ENCODE data around the gene CFAP73. TPM values are rescaled to one million over a fixed set of nuclear protein-coding genes. Genes with fewer than 3 reads are reported as not detected.

The CFAP73 gene
- total and polyA plus RNA-seq, 10 donors: 0.64 to 0.71 (median 0.70) TPM; not detected in 7

- Histone ChIP-seq H3K4me1 (peaks cover 0 to 27% (median 12%) of the 10 kb centered on the region in 6 donors), H3K9me3 (no peaks in the 10 kb centered on the region), H3K27ac (peak overlapping the region in 2 of 8 donors; percentile 29 to 41), H3K4me3 (peak overlapping the region in 6 of 8 donors; percentile 17 to 69 (median 32)), H3K36me3 (no peaks in the 10 kb centered on the region), H3K27me3 (replicated peaks in 1 of 7) (peaks cover 0 to 17% (median 0%) of the 10 kb centered on the region in 7 donors)
- TF ChIP-seq CTCF (IDR thresholded peaks at IDR 0.05 in 8 of 11, conservative IDR thresholded peaks at IDR 0.05 in 3 of 11): peak in 1 of 11 experiments; percentile 22
- peak; percentile 21 to 67 (median 51) for TF ChIP-seq POLR2AphosphoS5 (IDR thresholded peaks at IDR 0.05)
- TF ChIP-seq POLR2A (IDR thresholded peaks at IDR 0.05): no peak
- intact Hi-C loops (cut with DNase I; ENCODE audit: low total_unique reads): no loop called here
- DNase-seq: peak; percentile 89
- WGBS, 5 donors: 5 to 11% (median 6%) methylated on average over 37 to 43 of the region's 43 CpGs
Measured at GRCh38 chr12:113103756-113104450, 45.6 kb upstream of the CFAP73 start.

GRCh38 chr12:113104953-113105510 is 44.5 kb upstream of the CFAP73 start:
- DNase-seq: no peak
- intact Hi-C loops (cut with DNase I; ENCODE audit: low total_unique reads): no loop called here
- H3K9me3 ChIP-seq: no peaks in the 10 kb centered on the region
- no peak overlapping the region for H3K4me3 ChIP-seq
- H3K27ac ChIP-seq: no peak overlapping the region
- TF ChIP-seq CTCF (IDR thresholded peaks at IDR 0.05 in 8 of 11, conservative IDR thresholded peaks at IDR 0.05 in 3 of 11) (no peak), POLR2AphosphoS5 (IDR thresholded peaks at IDR 0.05) (no peak), POLR2A (IDR thresholded peaks at IDR 0.05) (no peak)
- H3K27me3 ChIP-seq (replicated peaks in 1 of 7): peaks cover 0 to 14% (median 0%) of the 10 kb centered on the region in 7 donors
- no peaks in the 10 kb centered on the region for H3K36me3 ChIP-seq
- H3K4me1 ChIP-seq: peaks cover 0 to 19% (median 9%) of the 10 kb centered on the region in 6 donors
- 67 to 84% (median 73%) methylated on average over 13 of the region's 13 CpGs for WGBS, 5 donors

GRCh38 chr12:113105606-113106271 is 43.8 kb upstream of the CFAP73 start:
- peaks cover 0 to 13% (median 0%) of the 10 kb centered on the region in 7 donors for H3K27me3 ChIP-seq (replicated peaks in 1 of 7)
- no peaks in the 10 kb centered on the region for H3K36me3 ChIP-seq
- H3K9me3 ChIP-seq: no peaks in the 10 kb centered on the region
- H3K27ac ChIP-seq: no peak overlapping the region
- DNase-seq: no peak
- 80 to 89% (median 89%) methylated on average over 5 to 15 of the region's 15 CpGs for WGBS, 5 donors
- peaks cover 0 to 19% (median 9%) of the 10 kb centered on the region in 6 donors for H3K4me1 ChIP-seq
- no peak overlapping the region for H3K4me3 ChIP-seq
- intact Hi-C loops (cut with DNase I; ENCODE audit: low total_unique reads): no loop called here
- TF ChIP-seq CTCF (IDR thresholded peaks at IDR 0.05 in 8 of 11, conservative IDR thresholded peaks at IDR 0.05 in 3 of 11) (no peak), POLR2A (IDR thresholded peaks at IDR 0.05) (no peak), POLR2AphosphoS5 (IDR thresholded peaks at IDR 0.05) (no peak)

GRCh38 chr12:113106361-113106760 is 43.2 kb upstream of the CFAP73 start:
- H3K4me3 ChIP-seq: no peak overlapping the region
- no peak for TF ChIP-seq CTCF (IDR thresholded peaks at IDR 0.05 in 8 of 11, conservative IDR thresholded peaks at IDR 0.05 in 3 of 11)
- intact Hi-C loops (cut with DNase I; ENCODE audit: low total_unique reads): no loop called here
- H3K27me3 ChIP-seq (replicated peaks in 1 of 7): peaks cover 0 to 13% (median 0%) of the 10 kb centered on the region in 7 donors
- H3K4me1 ChIP-seq: peaks cover 0 to 13% (median 9%) of the 10 kb centered on the region in 6 donors
- no peak overlapping the region for H3K27ac ChIP-seq
- no peak for DNase-seq
- WGBS, 5 donors: 73 to 93% (median 79%) methylated on average over 1 of the region's 1 CpG
- no peaks in the 10 kb centered on the region for H3K36me3 ChIP-seq
- no peaks in the 10 kb centered on the region for H3K9me3 ChIP-seq
